ENCODE results near the gene GRK5.

GRCh38 chr10:119256897-119257296, 49.5 kb downstream of the GRK5 start:
- no peak for TF ChIP-seq POLR2A (IDR thresholded peaks at IDR 0.05; ENCODE audit: extremely low read depth, insufficient read length)
- no peak for TF ChIP-seq CTCF (IDR thresholded peaks at IDR 0.05; ENCODE audit: low read depth, low read length)
